ENCODE data around the gene KCNQ1. TPM values are rescaled to one million over a fixed set of nuclear protein-coding genes. Genes with fewer than 3 reads are reported as not detected.

The KCNQ1 gene
- total and polyA plus RNA-seq, 2 experiments from 2014 or later, result 0.45 to 0.87 TPM

DNA sequence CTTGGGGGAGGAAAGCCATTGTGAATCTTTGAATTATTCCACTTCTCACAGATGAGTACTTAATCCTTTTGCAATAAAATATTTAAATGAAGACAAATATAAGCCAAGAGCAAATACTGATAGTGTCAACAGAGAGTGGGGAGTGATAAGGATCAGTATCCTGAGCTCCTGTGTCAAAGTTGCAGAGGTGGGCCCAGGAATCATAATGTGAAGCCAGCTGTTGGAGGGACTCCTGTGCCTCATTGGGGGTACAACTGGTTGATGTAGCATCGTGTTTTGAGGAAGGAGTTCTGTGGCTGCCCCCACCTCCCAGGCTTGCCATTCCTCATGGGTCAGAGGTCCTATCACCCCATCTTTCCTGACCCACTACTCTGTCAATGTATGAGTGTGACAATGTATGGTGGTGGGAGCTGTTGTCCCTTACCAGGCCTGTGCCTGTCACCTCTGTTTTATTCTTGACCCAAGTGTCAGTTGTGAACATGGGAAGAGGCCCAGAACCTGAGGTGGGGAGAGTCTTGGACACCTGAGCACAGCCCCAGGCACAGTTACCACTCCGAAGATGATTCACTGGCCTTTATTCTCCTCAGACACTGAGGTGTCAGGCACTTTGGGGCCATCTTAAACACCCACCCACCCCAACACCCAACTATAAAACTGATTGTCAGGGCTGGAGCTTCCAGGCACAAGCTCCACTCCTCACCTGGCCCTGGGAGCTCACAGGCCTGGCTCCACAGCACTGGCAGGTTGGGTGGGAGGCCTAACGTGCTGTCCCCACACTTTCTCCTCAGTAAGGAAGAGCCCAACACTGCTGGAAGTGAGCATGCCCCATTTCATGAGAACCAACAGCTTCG lies 216.6 kb downstream of the KCNQ1 start (continued):
- TF ChIP-seq STAT1 (IDR thresholded peaks at IDR 0.05; ENCODE audit: unreplicated experiment) (no peak), NANOG (IDR thresholded peaks at IDR 0.05; ENCODE audit: borderline replicate concordance) (no peak)
- TF ChIP-seq, protein P1, sequence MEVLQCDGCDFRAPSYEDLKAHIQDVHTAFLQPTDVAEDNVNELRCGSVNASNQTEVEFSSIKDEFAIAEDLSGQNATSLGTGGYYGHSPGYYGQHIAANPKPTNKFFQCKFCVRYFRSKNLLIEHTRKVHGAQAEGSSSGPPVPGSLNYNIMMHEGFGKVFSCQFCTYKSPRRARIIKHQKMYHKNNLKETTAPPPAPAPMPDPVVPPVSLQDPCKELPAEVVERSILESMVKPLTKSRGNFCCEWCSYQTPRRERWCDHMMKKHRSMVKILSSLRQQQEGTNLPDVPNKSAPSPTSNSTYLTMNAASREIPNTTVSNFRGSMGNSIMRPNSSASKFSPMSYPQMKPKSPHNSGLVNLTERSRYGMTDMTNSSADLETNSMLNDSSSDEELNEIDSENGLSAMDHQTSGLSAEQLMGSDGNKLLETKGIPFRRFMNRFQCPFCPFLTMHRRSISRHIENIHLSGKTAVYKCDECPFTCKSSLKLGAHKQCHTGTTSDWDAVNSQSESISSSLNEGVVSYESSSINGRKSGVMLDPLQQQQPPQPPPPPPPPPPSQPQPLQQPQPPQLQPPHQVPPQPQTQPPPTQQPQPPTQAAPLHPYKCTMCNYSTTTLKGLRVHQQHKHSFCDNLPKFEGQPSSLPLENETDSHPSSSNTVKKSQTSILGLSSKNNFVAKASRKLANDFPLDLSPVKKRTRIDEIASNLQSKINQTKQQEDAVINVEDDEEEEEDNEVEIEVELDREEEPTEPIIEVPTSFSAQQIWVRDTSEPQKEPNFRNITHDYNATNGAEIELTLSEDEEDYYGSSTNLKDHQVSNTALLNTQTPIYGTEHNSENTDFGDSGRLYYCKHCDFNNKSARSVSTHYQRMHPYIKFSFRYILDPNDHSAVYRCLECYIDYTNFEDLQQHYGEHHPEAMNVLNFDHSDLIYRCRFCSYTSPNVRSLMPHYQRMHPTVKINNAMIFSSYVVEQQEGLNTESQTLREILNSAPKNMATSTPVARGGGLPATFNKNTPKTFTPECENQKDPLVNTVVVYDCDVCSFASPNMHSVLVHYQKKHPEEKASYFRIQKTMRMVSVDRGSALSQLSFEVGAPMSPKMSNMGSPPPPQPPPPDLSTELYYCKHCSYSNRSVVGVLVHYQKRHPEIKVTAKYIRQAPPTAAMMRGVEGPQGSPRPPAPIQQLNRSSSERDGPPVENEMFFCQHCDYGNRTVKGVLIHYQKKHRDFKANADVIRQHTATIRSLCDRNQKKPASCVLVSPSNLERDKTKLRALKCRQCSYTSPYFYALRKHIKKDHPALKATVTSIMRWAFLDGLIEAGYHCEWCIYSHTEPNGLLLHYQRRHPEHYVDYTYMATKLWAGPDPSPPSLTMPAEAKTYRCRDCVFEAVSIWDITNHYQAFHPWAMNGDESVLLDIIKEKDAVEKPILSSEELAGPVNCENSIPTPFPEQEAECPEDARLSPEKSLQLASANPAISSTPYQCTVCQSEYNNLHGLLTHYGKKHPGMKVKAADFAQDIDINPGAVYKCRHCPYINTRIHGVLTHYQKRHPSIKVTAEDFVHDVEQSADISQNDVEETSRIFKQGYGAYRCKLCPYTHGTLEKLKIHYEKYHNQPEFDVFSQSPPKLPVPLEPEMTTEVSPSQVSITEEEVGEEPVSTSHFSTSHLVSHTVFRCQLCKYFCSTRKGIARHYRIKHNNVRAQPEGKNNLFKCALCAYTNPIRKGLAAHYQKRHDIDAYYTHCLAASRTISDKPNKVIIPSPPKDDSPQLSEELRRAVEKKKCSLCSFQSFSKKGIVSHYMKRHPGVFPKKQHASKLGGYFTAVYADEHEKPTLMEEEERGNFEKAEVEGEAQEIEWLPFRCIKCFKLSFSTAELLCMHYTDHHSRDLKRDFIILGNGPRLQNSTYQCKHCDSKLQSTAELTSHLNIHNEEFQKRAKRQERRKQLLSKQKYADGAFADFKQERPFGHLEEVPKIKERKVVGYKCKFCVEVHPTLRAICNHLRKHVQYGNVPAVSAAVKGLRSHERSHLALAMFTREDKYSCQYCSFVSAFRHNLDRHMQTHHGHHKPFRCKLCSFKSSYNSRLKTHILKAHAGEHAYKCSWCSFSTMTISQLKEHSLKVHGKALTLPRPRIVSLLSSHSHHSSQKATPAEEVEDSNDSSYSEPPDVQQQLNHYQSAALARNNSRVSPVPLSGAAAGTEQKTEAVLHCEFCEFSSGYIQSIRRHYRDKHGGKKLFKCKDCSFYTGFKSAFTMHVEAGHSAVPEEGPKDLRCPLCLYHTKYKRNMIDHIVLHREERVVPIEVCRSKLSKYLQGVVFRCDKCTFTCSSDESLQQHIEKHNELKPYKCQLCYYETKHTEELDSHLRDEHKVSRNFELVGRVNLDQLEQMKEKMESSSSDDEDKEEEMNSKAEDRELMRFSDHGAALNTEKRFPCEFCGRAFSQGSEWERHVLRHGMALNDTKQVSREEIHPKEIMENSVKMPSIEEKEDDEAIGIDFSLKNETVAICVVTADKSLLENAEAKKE (CRISPR knock-in tag; IDR thresholded peaks at IDR 0.05), result no peak

DNA sequence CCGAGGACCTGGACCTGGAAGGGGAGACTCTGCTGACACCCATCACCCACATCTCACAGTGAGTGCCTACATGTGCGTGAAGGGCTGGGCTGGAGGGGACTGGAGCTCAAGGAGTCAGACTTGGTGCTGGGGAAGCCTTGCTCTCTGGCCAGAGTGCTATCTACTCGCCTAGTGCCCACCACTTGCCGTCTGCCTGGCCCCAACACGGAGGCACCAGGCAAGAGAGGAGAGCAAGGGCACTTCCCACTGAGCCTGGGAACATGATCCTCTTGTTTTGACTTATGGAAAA lies 217.2 kb downstream of the KCNQ1 start:
- TF ChIP-seq, protein P2, sequence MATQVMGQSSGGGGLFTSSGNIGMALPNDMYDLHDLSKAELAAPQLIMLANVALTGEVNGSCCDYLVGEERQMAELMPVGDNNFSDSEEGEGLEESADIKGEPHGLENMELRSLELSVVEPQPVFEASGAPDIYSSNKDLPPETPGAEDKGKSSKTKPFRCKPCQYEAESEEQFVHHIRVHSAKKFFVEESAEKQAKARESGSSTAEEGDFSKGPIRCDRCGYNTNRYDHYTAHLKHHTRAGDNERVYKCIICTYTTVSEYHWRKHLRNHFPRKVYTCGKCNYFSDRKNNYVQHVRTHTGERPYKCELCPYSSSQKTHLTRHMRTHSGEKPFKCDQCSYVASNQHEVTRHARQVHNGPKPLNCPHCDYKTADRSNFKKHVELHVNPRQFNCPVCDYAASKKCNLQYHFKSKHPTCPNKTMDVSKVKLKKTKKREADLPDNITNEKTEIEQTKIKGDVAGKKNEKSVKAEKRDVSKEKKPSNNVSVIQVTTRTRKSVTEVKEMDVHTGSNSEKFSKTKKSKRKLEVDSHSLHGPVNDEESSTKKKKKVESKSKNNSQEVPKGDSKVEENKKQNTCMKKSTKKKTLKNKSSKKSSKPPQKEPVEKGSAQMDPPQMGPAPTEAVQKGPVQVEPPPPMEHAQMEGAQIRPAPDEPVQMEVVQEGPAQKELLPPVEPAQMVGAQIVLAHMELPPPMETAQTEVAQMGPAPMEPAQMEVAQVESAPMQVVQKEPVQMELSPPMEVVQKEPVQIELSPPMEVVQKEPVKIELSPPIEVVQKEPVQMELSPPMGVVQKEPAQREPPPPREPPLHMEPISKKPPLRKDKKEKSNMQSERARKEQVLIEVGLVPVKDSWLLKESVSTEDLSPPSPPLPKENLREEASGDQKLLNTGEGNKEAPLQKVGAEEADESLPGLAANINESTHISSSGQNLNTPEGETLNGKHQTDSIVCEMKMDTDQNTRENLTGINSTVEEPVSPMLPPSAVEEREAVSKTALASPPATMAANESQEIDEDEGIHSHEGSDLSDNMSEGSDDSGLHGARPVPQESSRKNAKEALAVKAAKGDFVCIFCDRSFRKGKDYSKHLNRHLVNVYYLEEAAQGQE (IDR thresholded peaks at IDR 0.05; ENCODE audit: unreplicated experiment), result no peak
- TF ChIP-seq, protein P3, sequence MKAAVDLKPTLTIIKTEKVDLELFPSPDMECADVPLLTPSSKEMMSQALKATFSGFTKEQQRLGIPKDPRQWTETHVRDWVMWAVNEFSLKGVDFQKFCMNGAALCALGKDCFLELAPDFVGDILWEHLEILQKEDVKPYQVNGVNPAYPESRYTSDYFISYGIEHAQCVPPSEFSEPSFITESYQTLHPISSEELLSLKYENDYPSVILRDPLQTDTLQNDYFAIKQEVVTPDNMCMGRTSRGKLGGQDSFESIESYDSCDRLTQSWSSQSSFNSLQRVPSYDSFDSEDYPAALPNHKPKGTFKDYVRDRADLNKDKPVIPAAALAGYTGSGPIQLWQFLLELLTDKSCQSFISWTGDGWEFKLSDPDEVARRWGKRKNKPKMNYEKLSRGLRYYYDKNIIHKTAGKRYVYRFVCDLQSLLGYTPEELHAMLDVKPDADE (IDR thresholded peaks at IDR 0.05), result no peak
- no peak for TF ChIP-seq ZNF114 (CRISPR knock-in tag; IDR thresholded peaks at IDR 0.05)
- no peak for TF ChIP-seq JUNB (IDR thresholded peaks at IDR 0.05; ENCODE audit: unreplicated experiment)
- TF ChIP-seq EZH2 (IDR thresholded peaks at IDR 0.05; ENCODE audit: low read depth, unreplicated experiment), result no peak
- TF ChIP-seq ZNF331 (CRISPR knock-in tag; IDR thresholded peaks at IDR 0.05; ENCODE audit: low read depth), result no peak
- TF ChIP-seq, protein P4, sequence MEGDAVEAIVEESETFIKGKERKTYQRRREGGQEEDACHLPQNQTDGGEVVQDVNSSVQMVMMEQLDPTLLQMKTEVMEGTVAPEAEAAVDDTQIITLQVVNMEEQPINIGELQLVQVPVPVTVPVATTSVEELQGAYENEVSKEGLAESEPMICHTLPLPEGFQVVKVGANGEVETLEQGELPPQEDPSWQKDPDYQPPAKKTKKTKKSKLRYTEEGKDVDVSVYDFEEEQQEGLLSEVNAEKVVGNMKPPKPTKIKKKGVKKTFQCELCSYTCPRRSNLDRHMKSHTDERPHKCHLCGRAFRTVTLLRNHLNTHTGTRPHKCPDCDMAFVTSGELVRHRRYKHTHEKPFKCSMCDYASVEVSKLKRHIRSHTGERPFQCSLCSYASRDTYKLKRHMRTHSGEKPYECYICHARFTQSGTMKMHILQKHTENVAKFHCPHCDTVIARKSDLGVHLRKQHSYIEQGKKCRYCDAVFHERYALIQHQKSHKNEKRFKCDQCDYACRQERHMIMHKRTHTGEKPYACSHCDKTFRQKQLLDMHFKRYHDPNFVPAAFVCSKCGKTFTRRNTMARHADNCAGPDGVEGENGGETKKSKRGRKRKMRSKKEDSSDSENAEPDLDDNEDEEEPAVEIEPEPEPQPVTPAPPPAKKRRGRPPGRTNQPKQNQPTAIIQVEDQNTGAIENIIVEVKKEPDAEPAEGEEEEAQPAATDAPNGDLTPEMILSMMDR (conservative IDR thresholded peaks at IDR 0.05; ENCODE audit: low read depth in 2 of 2), result no peak
- H3K27me3 Mint-ChIP-seq (ENCODE audit: insufficient read depth, low read depth, poor library complexity), result peaks cover 37% of the 10 kb centered on the region
- H4K20me1 ChIP-seq (replicated peaks; ENCODE audit: insufficient read depth), result no peaks in the 10 kb centered on the region; the same call in none of the 2 replicates
- no peaks in the 10 kb centered on the region for H3K4me1 ChIP-seq (ENCODE audit: insufficient read depth)
- H3K4me3 Mint-ChIP-seq, result no peak overlapping the region
- H3K27ac Mint-ChIP-seq, result no peak overlapping the region
- no peaks in the 10 kb centered on the region; the same call in 1 of the 2 replicates for H3K9me2 ChIP-seq (ENCODE audit: insufficient read depth)
- DNase-seq (ENCODE audit: low spot score) (no peak), ATAC-seq (no peak)
- H3K27me3 ChIP-seq (ENCODE audit: insufficient read depth), result peaks cover 42% of the 10 kb centered on the region
- H3K36me3 ChIP-seq (ENCODE audit: insufficient read depth), result peaks cover 17% of the 10 kb centered on the region; the same call in 1 of the 2 replicates
- no peak overlapping the region for H3K4me3 ChIP-seq
- no peaks in the 10 kb centered on the region for H3K79me2 ChIP-seq (replicated peaks; ENCODE audit: insufficient read depth)
- H3K9me3 Mint-ChIP-seq, result peaks cover 75% of the 10 kb centered on the region
- H3F3A ChIP-seq (replicated peaks; ENCODE audit: low read depth), result no peaks in the 10 kb centered on the region
- H2AFZ ChIP-seq, result no peak overlapping the region
- no peak overlapping the region for H3K27ac ChIP-seq (ENCODE audit: low read depth)
- no peaks in the 10 kb centered on the region for H3K4me1 Mint-ChIP-seq
- H3K36me3 Mint-ChIP-seq (ENCODE audit: low read depth), result peaks cover 83% of the 10 kb centered on the region
- H3K4me2 ChIP-seq, result no peak overlapping the region

All from GM23338 (cell line).